Umbilical cord (tissue), 2 donors: ENCODE measurements around the gene MCAT. TPM values are rescaled to one million over a fixed set of nuclear protein-coding genes. Genes with fewer than 3 reads are reported as not detected.

ENCODE experiments used
- DNase-seq: peaks from one replicate; pipeline ENCODE4 v3.0.0-alpha.2; 2015; ENCODE audit warnings: low spot score
- total RNA-seq: library from RNA; depleted of rRNA; stranded (reverse); fragments of >200 nt; gene quantifications from one replicate; pipeline ENCODE4 v1.2.3, GENCODE V29; 2014; ENCODE audit warnings: low replicate concordance; ENCODE audit not compliant: insufficient read depth

The MCAT gene
- total RNA-seq, 1 donor from 2014 or later = 13.7 TPM

DNA sequence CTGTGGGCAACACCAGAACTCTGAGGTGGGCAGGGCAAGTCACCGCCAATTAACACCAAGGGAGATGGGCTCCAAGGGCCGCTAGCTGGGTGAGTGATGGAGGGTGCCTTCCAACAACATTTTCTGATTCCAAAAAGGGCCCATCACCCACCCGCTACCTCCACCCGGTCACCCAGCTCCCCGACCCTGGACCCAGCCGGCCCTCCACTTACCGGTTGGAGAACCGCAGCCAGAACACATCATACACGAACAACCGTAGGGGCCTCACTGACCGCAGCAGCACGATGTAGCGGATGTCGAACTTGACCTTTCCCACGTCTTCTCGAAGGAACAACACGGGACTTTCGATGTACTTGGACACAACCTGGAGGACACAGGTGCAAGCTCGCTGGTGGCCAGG, 29.0 kb upstream of the MCAT start:
- DNase-seq = no peak

DNA sequence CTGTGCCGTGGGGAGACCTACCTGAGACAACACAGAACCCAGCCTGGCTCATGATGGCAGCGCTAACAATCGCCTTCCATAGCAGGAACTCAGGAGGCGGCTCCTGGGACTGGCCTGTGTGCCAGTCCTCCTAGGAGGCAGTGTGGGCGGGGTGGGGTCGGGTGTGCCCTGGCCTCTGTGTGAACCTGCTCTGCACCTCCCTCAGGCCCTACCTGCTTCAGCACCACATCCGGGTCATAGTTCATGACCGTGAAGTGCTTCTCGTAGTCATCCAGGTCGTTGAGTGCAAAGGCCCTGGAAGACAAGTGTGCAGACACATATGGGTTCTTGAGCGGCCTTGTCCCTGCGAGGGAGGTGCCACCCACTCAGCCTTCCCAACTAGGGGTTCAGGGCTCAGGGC, 28.4 kb upstream of the MCAT start:
- no peak for DNase-seq

DNA sequence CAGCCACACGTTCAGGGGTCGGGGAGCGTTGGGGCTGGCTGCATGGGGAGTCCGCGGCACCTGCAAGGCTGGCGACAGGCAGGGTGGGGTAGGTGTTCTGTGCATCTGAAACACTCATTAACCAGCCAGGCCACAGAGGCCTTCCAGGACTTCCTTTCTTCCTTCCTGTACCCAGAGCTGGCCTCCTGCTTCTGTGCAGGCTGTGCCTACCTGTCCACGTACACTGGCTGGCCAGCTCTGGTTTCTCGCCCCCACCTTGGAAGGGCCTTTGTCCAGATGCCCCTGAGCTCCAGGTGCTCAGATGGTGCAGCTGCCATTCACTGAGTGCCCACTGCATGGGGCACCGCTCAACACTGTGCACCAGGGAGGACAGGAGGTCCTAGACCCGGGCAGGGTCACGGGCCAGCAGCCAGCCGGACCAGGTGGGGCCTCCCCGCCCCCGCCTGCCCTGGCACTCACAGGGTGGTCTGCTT, 27.9 kb upstream of the MCAT start:
- no peak for DNase-seq

DNA sequence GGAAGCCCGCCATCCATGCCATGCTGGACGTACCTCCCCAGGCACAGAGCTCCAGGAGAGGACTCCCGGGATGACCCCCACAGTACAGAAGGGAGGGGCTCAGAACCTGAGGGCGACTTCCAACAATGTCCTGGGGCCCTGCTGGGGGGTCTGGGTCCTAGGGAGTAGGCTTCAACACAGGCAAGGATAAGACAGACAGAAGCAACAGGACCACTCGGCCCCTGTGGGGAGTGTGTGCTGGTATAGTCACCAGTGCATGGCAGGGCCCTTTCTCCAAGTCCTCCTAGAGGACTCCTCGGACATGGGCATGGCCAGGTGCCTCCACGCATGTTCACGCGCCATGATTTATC, 26.9 kb upstream of the MCAT start:
- no peak for DNase-seq

DNA sequence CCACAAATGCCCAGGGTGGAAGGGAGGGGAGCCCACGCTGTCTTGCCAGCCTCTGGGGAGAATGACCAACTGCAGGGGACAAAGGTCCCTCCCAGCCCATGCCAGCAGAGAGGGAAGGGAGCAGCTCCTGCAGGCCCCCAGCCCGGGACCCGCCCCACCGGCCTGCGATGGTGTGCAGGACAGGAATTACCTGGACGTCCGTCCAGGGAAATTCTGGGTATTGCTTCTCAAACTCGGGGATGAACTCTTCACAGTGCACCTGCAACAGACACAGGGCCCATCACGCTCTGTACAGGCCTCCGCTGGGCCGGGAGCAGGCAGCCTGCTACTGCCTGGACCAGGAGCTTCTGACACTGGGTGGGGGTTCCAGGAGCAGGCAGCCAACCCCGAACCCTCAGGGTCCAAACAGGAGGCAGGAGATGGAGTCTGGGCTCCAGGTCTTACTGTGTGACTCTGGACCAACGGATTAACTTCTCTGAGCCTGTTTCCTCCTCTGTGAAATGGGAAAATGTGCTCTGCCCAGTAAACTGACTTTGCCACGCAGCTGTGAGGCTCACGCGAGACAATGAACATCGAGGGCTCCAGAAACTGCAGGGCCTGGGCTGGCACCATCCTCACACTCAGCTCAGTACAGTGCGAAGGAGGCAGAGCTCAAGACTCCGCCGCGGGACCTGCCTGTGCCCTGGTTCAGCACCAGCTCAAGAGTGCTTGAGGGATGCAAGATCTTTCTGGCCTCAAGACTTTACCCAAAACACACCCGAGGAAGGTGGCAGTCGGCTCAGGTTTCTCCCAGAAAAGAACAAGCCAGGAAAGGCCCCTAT, 26.3 kb upstream of the MCAT start:
- DNase-seq = no peak

DNA sequence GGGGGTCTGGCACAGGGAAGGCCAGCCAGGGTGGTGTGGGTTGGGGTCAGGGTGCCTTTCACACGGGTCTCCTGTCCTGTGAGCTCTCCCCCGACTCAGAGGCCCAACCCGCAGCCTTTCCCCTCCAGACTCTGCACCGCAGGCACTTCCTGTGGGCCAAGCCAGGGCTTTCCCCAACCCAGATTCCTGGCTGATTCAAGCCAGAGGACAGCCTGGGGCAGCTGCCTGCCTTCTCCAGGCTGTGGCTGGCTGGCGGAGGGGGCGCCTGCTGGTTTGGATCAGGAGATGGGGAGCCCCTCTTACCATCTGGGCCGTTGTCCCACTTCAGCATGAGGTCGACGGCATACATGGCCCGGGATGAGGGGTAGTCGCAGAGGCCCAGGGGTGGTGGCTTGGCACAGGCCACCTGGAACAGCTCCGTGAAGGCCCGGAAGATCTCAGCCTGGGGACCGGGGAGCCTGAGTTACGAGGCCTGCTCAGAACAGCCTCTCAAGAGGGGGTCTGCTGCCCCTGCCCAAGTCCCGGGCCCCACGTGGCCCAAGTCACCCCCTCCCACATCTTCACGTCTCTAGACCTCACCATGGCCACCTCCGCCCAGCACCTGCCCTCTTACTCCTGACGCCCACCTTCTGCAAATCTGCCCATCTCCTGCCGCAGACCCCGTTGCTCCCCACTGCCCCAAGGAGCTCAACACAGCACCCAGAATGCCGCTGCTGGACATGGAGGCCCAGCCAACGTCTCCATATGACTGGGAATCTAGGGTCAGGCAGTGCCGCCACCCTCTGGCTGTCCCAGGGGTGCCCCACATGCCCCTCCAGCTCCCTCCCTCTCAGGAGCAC, 25.5 kb upstream of the MCAT start:
- DNase-seq = no peak

DNA sequence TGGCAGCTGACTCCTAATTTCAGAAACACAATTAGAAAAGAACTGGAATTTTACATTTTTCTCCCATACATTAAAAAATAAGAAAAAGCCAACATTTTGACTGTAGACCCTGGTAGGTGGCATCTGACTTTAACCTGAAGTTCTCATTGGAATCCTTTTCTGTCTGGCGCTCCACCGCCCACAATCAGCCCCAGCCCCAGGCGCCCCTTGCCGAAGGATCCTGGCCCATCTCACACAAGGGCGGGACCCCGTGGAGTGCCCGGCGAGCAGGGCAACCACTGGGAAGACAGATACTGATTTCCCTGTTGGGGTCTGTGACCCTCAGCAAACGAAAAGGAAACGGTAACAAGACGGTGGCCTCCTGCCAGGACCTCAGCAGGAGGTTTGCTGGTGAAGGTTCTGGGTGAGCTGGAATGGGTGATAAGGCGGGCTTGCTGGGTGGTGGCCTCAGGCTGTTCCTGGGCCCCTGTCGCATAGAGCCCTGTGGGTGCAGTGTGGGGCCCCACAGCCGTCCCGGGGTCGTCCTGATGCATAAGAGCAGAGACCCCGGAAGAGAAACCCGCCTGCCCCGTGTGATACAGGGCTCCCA, 23.9 kb upstream of the MCAT start:
- no peak for DNase-seq

DNA sequence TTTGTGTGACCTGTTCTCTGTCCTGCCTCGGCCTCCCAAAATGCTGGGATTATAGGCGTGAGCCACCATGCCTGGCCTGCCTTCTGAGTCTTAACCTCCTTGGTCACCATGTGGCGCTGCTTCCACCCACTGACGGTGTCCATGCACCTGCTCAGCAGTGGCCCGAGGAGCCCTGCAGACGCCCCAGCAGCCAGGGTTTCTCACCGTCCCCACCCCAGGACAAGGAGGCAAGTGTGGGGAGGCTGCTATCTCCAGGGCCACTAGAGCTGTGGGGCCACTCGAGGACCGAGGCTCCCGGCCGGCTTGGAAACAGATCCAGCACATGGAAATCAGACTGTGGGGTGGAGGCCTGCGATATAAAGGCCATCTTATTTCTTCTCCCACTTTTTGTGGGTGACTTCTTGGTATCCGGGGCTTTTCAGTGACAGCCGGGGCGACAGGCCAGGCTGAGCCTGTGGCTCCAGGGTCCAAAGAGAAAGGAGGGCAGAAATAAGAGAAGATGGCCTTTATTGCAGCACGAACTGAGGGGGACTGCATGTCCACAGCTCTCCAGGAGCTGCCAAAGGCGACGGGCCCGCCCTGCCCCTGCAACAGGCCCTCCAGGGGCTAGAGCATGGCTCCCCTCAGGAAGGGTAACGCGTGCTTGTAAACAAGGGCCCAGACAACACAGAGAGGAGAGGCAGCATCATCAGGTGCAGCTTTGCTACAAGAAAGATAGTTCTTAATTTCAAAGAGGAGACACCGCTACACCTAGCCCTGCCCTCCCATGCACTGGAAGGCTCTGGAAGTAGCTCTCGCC, 23.1 kb upstream of the MCAT start:
- DNase-seq = no peak

DNA sequence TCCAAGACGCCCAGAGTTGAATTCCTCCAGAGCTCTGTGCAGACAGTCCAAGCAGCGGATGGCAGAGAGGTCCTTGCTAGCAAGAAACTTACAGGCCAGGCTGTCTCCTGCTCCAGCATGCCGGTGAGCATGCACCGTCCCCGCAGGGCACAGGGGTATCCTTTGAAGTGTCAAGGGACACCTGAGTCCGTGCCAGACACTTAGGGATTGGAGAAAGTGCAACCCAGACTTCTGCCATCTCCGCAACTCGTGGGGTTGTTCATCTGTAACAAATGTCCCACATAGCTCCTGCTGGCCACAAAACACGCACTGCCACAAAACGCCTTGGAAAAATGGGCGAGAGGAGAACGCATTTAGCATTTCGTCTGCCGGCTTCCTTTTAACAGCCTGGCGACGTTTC, 21.4 kb upstream of the MCAT start:
- no peak for DNase-seq

DNA sequence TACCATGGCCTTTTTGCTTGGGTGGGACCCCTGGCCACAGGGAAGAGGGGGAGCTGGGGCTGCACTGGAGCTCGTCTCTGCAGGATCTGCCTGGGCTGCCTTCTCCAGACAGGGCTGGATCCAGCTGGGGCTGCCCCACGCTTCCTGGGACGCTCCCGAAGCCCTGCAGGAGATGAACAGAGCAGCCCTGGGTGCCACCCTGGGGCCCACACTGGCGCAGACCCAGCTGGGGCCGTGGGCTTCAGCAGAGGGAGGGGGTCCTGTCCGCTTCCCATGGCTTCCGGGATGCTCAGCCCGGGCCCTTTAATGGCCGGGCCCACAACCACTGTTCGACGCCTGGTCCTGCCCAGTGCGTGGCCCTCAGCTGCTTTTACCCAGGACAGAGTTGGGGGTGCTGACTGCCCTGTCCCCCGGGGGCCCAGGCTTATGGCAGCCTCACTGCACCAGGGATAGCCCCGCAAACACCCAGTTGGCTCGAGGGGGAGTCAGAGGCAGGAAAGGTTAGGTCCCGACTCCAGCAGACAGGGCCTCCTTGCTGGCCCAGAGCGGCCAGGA, 20.1 kb upstream of the MCAT start:
- no peak for DNase-seq

DNA sequence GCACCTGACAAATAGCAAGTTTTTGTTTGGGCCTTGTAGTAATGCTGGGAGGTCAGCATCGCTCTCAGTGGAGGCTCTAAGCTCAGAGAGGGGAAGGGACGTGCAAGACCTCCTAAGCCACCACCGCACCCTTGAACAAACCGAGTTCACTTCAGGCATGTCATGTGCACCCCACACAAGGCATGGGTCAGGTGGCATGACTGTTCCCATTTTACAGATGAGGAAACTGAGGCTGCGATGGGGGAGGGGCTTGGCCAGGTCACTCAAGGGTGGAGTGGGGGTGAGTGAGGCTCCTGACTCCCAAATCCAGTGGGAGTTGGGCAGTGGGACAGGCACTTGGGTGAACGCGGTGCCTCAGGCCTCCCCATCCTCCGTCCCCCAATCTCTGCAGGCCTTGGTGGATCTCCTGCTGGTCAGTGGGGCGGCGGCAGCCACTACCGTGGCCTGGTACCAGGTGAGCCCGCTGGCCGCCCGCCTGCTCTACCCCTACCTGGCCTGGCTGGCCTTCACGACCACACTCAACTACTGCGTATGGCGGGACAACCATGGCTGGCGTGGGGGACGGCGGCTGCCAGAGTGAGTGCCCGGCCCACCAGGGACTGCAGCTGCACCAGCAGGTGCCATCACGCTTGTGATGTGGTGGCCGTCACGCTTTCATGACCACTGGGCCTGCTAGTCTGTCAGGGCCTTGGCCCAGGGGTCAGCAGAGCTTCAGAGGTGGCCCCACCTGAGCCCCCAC, 19.4 kb upstream of the MCAT start:
- no peak for DNase-seq

DNA sequence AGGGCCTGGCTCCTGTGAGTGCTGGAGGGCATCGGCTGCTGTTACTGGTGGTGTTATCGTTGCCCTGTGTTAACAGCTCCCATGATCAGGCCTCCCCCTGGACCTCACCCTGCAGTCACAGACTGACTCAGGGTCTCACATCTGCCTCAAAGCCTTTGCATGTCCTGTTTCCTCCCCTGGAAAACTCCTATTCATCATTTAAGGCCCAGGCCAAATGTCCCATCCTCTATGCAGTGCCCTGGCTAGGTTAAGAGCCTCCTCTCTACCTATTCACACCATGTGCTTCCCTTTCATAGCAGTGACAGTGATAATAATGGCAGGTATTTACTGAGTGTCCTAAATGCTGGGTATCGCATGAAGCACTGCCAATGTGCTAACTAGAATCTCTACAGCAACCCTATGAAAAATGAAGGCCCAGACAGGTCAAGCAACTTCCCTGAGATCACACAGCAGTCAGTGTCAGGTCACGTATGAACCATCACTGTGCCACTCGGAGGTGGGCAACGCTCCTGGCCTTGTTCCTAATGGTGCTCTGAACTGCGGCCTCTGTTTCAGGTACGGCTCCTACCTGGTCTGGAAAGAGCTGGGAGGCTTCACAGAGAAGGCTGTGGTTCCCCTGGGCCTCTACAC, 17.4 kb upstream of the MCAT start:
- DNase-seq = no peak

DNA sequence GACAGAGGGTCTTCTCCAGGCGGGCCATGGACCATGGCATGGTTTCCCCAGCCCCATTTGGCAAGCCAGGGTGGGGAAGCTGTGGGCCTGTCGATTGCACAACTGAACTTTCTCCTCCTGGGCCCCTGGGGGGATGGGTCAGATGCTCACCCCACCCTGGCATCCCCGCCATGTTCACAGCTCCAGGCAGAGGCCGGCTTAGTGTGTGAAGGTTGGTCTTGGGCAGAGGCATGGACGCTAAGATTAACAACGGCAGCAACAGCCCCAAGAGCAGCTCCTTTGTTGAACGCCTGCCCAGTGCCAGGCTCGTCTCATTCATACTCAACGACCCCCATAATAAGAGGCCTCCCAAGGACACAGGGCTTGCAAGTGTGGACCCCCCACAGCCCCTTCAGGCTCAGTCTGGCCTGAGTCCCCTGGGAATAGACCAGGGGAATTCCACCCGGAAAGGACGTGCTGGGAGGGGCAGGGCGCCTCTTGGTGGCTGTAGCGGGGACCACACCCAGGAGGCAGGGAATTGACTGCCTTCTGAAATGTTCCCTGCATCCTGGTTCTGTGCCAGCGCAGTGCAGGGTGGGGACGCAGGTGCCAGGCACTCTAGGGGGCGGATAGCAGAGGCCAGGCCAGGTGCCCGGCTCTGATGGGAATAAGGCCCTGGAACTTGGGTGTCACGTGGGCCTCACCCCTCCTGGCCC, 16.4 kb upstream of the MCAT start:
- no peak for DNase-seq

DNA sequence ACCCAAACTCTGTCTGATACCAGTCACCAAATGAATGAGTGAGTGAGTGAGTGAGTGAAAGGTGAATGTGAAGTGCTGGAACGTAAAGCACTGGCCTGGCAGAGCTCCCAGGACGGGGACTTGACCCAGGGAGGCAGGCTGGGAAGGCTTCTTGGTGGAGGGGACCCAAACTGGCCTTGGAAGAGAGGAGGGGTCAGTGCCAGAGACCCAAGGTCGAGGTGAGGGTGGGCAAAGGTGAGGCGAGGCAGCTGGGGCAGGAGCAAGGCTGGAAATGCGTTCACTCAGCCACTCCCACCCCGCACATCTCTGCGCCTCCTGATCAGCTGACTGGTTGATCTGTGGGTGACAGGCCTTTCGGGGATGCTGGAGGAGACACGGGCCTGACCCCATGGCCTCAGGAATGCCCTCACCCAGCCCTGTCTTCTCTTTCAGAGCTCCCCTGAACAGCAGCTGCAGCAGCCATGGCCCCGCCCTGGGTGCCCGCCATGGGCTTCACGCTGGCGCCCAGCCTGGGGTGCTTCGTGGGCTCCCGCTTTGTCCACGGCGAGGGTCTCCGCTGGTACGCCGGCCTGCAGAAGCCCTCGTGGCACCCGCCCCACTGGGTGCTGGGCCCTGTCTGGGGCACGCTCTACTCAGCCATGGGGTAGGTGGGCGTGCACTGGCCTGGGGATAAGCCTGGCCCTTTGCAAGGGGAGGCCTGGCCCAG, 15.7 kb upstream of the MCAT start:
- no peak for DNase-seq

DNA sequence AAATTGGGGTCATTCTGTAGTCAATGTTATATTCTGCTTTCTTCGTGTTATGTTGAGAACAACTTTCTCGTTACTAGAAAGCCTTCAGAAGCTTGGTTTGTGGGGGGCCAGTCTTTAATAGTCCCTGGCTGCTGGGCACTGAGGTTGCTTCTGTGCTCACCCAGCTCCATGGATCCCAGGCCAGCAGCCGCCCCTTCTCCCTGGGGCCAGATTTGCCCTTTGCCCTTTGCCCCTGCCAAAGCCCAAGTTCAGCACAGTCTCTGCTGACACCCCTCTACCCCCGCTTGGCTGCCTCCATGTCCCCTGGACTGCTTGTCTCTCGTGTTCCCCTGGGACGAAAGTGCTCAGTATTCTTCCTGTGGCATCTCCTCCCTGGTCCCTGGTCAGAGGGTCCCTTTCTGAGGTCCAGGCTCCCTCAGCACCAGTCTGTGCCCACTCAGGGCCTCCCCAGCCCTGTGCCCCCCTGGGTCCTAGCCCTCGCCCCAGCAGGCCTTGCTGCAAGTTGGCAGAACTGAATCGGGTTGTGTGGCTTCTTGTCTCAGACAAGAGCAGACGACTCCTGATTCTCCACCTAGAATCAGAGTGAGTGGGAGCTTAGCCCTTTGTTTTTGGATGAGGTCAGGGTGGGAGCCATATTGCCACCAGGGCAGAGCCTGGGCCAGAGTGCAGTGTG, 14.8 kb upstream of the MCAT start:
- no peak for DNase-seq

DNA sequence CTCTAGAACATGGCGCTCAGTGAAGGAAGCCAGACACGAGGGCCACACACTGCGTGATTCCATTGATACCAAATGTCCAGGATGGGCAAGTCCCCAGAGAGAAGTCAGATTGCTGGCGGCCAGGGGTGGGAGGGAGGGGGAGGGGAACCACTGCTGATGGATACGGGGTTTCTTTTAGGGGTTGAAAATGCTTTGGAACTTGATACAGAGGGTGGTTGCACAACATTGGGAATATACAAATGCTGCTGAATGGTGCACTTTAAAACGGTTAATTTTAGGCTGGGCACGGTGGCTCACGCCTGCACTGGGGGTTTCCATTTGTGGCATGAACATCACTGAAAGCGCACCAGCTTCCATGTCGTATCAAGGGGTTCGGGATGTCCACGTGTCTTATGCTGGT, 13.2 kb upstream of the MCAT start:
- DNase-seq = no peak

DNA sequence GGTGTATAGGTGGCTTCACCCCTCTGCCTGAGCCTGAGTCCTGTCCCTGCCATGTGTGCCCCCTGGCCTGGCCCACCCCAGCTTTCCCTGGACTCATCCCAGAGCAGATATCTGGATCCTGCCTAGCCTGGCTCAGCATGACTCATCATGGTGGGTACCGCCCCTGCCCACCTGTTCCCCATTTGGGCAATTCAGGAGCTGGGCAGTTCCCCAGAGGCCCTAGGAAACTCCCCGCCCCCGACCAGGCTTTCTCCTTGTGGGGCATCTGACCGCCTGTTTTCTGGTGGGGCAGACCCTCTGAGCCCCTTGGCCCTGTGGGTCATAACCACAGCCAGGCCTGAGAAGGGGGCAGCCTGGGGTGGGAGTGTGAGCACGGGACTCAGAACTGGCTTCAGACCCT, 12.6 kb upstream of the MCAT start:
- no peak for DNase-seq

DNA sequence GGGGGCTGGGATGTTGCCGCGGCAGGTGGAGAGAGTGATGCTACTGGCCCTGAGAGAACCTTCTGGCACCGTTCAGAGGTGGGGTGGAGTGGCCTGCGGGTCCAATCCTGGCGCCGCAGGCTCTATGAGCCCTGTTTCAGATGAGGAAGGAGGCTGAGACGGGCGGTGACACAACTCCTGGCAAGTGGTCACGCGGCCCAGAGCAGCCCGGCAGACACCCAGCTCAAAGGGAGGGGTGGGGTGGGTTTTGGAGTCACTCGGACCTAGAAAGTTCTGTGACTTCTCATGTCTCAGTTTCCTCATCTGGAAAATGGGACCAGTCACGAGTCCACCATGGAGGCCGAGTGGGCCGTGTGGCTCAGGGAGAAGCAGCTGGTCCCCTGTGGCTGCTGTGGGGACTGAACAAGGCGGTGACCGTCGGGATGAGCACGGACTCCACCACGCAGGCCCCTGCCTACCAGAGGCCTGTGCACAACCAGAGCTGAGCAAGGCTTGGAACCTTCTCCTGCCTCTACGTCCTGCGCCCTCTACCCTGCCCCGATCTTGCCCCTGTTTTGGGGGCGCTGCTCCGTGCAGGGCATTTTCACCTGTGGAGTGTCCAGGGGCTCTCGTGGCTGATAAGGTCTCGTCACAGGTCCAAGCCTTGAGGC, 11.8 kb upstream of the MCAT start:
- no peak for DNase-seq
